GM23338 (cell line): ENCODE results near the gene LMAN2L. TPM values are rescaled to one million over a fixed set of nuclear protein-coding genes. Genes with fewer than 3 reads are reported as not detected.

Experiments used
- ATAC-seq: fragments of 200-7000 bp; cut with Tn5 transposase; 3 replicates; pipeline ENCODE4 v1.9.1; 2020
- DNase-seq: peaks from one replicate; pipeline ENCODE4 v3.0.0-alpha.2; 2015; ENCODE audit warnings: low spot score
- H2AFZ ChIP-seq: fragments of 200-600 bp; sonication (generic); 2 replicates; pipeline ENCODE4 v1.8.0; 2016; ENCODE audit warnings: antibody characterized with exemption, mild to moderate bottlenecking, moderate library complexity
- H3F3A ChIP-seq: fragments of 200-600 bp; sonication (generic); replicated peaks from 2 replicates; pipeline ENCODE4 v1.8.0; 2017; ENCODE audit warnings: antibody characterized with exemption, mixed run types, low read depth
- H3K27ac ChIP-seq: fragments of 200-600 bp; sonication (generic); 2 replicates; pipeline ENCODE4 v1.6.1; 2016; ENCODE audit warnings: low read depth
- H3K27me3 ChIP-seq: fragments of 200-600 bp; sonication (generic); 2 replicates; pipeline ENCODE4 v1.8.0; 2016; ENCODE audit warnings: mild to moderate bottlenecking, mixed run types, moderate library complexity; ENCODE audit not compliant: insufficient read depth
- H3K36me3 ChIP-seq: fragments of 200-600 bp; sonication (generic); 2 replicates; pipeline ENCODE4 v1.8.0; 2016; ENCODE audit warnings: mild to moderate bottlenecking; ENCODE audit not compliant: insufficient read depth
- H3K4me1 ChIP-seq: fragments of 200-600 bp; sonication (generic); 2 replicates; pipeline ENCODE4 v1.8.0; 2016; ENCODE audit warnings: mild to moderate bottlenecking, moderate library complexity; ENCODE audit not compliant: insufficient read depth
- H3K4me2 ChIP-seq: fragments of 200-600 bp; sonication (generic); 2 replicates; pipeline ENCODE4 v1.7.1; 2017; ENCODE audit warnings: mixed run types
- H3K4me3 ChIP-seq: fragments of 200-600 bp; sonication (generic); 2 replicates; pipeline ENCODE4 v1.6.1; 2016; ENCODE audit warnings: mixed run types
- H3K79me2 ChIP-seq: fragments of 200-600 bp; sonication (generic); replicated peaks from 2 replicates; pipeline ENCODE4 v1.8.0; 2017; ENCODE audit warnings: mild to moderate bottlenecking; ENCODE audit not compliant: insufficient read depth
- H3K9me2 ChIP-seq: fragments of 200-600 bp; sonication (generic); 2 replicates; pipeline ENCODE4 v1.8.0; 2017; ENCODE audit not compliant: insufficient read depth
- H4K20me1 ChIP-seq: fragments of 200-600 bp; sonication (generic); replicated peaks from 2 replicates; pipeline ENCODE4 v1.8.0; 2017; ENCODE audit warnings: mild to moderate bottlenecking; ENCODE audit not compliant: insufficient read depth
- H3K27ac Mint-ChIP-seq: 2 replicates; pipeline ENCODE4 v1.8.0; 2020; ENCODE audit warnings: inconsistent platforms, mild to moderate bottlenecking, moderate library complexity, mixed read lengths
- H3K27me3 Mint-ChIP-seq: 3 replicates; pipeline ENCODE4 v1.8.0; 2022; ENCODE audit warnings: low read depth, mild to moderate bottlenecking, moderate library complexity, mixed read lengths, inconsistent platforms; ENCODE audit not compliant: insufficient read depth, poor library complexity
- H3K36me3 Mint-ChIP-seq: 3 replicates; pipeline ENCODE4 v1.8.0; 2021; ENCODE audit warnings: low read depth, mild to moderate bottlenecking, inconsistent platforms, moderate library complexity, mixed read lengths
- H3K4me1 Mint-ChIP-seq: 3 replicates; pipeline ENCODE4 v1.8.0; 2020; ENCODE audit warnings: mild to moderate bottlenecking, inconsistent platforms, mixed read lengths
- H3K4me3 Mint-ChIP-seq: 3 replicates; pipeline ENCODE4 v1.8.0; 2021; ENCODE audit warnings: moderate library complexity, mild to moderate bottlenecking, inconsistent platforms, mixed read lengths
- H3K9me3 Mint-ChIP-seq: 3 replicates; pipeline ENCODE4 v1.8.0; 2020; ENCODE audit warnings: moderate library complexity, mild to moderate bottlenecking, inconsistent platforms, mixed read lengths
- CREB1 ChIP-seq: fragments of 250-450 bp; sonication (Bioruptor Pico); IDR thresholded peaks from 2 replicates; pipeline ENCODE4 v1.5.0; 2020; ENCODE audit warnings: low read depth, mild to moderate bottlenecking, moderate library complexity
- CTCF ChIP-seq, 2 experiments: fragments of 200-600 bp in 1 of 2; sonication (generic) in 1 of 2; conservative IDR thresholded peaks; 2 replicates each; pipeline versions ENCODE4 v1.5.1 to v1.6.1; 2016 to 2017; ENCODE audit warnings: antibody characterized with exemption in 2 of 2, low read depth in 2 of 2, mild to moderate bottlenecking in 2 of 2, moderate library complexity in 1 of 2
- EZH2 ChIP-seq: fragments of 200-600 bp; sonication (generic); IDR thresholded peaks from one replicate; pipeline ENCODE4 v1.8.0; 2017; ENCODE audit warnings: antibody characterized with exemption, mild to moderate bottlenecking, low read depth; ENCODE audit not compliant: unreplicated experiment
- EZH2phosphoT487 ChIP-seq: fragments of 200-600 bp; sonication (generic); IDR thresholded peaks from one replicate; pipeline ENCODE4 v1.8.1; 2018; ENCODE audit warnings: antibody characterized with exemption; ENCODE audit not compliant: unreplicated experiment
- POLR2AphosphoS5 ChIP-seq: IDR thresholded peaks from 2 replicates; pipeline ENCODE4 v1.6.1; 2016; ENCODE audit warnings: antibody characterized with exemption, low read depth
- REST ChIP-seq: IDR thresholded peaks from one replicate; pipeline ENCODE4 v1.6.1; 2018; ENCODE audit warnings: antibody characterized with exemption; ENCODE audit not compliant: unreplicated experiment
- STAT1 ChIP-seq: IDR thresholded peaks from one replicate; pipeline ENCODE4 v1.6.1; 2016; ENCODE audit warnings: antibody characterized with exemption; ENCODE audit not compliant: unreplicated experiment
- ZNF331 ChIP-seq: fragments of 250-450 bp; sonication (Bioruptor Pico); IDR thresholded peaks from 2 replicates; pipeline ENCODE4 v1.5.0; 2020; ENCODE audit warnings: low read depth, mild to moderate bottlenecking, moderate library complexity
- ZNF462 ChIP-seq: fragments of 250-450 bp; sonication (Bioruptor Pico); IDR thresholded peaks from 2 replicates; pipeline ENCODE4 v1.5.0; 2020; ENCODE audit warnings: mild to moderate bottlenecking, moderate library complexity
- polyA plus RNA-seq: library from polyadenylated mRNA; unstranded; fragments of >200 nt; fragmentation: Nextera tagmentation; extraction: Ambion mirVana; gene quantifications from 2 replicates; pipeline ENCODE4 v1.2.1, GENCODE V29; 2016
- total RNA-seq: library from RNA; depleted of rRNA; stranded (reverse); fragments of >200 nt; shearing (Covaris generic); gene quantifications from 2 replicates; pipeline ENCODE4 v1.2.3, GENCODE V29; 2014
- TF ChIP-seq, protein P1 (sequence below): IDR thresholded peaks from 2 replicates; pipeline ENCODE4 v1.6.1; 2016; ENCODE audit warnings: antibody characterized with exemption

LMAN2L gene
- total and polyA plus RNA-seq, 2 experiments from 2014 or later: 11.8 to 15.8 TPM

- H3K27ac Mint-ChIP-seq: no peak overlapping the region
- ATAC-seq: no peak
- H3K4me3 Mint-ChIP-seq: no peak overlapping the region
- H3K27ac ChIP-seq: no peak overlapping the region
- no peak for DNase-seq
- H2AFZ ChIP-seq: 0 out of 2 replicates have a peak overlapping the region, but pooled peaks have one; percentile 83
- H3K9me2 ChIP-seq: no peaks in the 10 kb centered on the region
- H3K27me3 Mint-ChIP-seq: peaks cover 4% of the 10 kb centered on the region
- H4K20me1 ChIP-seq: no peaks in the 10 kb centered on the region
- peaks cover 11% of the 10 kb centered on the region for H3K4me1 Mint-ChIP-seq
- H3K4me2 ChIP-seq: no peak overlapping the region
- no peaks in the 10 kb centered on the region for H3K79me2 ChIP-seq
- no peaks in the 10 kb centered on the region for H3K36me3 Mint-ChIP-seq
- H3K9me3 Mint-ChIP-seq: no peaks in the 10 kb centered on the region
- no peaks in the 10 kb centered on the region for H3K27me3 ChIP-seq
- no peaks in the 10 kb centered on the region for H3F3A ChIP-seq
- no peaks in the 10 kb centered on the region for H3K4me1 ChIP-seq
- H3K4me3 ChIP-seq: no peak overlapping the region
- TF ChIP-seq, protein P1, sequence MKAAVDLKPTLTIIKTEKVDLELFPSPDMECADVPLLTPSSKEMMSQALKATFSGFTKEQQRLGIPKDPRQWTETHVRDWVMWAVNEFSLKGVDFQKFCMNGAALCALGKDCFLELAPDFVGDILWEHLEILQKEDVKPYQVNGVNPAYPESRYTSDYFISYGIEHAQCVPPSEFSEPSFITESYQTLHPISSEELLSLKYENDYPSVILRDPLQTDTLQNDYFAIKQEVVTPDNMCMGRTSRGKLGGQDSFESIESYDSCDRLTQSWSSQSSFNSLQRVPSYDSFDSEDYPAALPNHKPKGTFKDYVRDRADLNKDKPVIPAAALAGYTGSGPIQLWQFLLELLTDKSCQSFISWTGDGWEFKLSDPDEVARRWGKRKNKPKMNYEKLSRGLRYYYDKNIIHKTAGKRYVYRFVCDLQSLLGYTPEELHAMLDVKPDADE: no peak
- TF ChIP-seq EZH2: no peak
- TF ChIP-seq CTCF (conservative IDR thresholded peaks at IDR 0.05; ENCODE audit: low read depth in 2 of 2): no peak
- no peak for TF ChIP-seq ZNF331 (CRISPR knock-in tag)
- no peak for TF ChIP-seq ZNF462 (CRISPR knock-in tag)
- TF ChIP-seq STAT1: no peak
- no peak for TF ChIP-seq POLR2AphosphoS5
- TF ChIP-seq CREB1 (CRISPR knock-in tag): no peak
- no peak for TF ChIP-seq REST
- no peak for TF ChIP-seq EZH2phosphoT487
- H3K36me3 ChIP-seq: no peaks in the 10 kb centered on the region
Observed at GRCh38 chr2:96680561-96681141, 59.2 kb downstream of the LMAN2L start.
